Parathyroid adenoma (tissue), 2 donors: ENCODE measurements around the gene ACTR3.

ENCODE experiments used
- H2AFZ ChIP-seq: fragments of 300-600 bp; sonication (generic); one replicate; pipeline ENCODE4 v1.7.0; 2017; ENCODE audit warnings: antibody characterized with exemption, mild to moderate bottlenecking
- H3K27ac ChIP-seq: fragments of 300-600 bp; sonication (generic); one replicate; pipeline ENCODE4 v1.7.0; 2017
- H3K27me3 ChIP-seq: fragments of 300-600 bp; sonication (generic); one replicate; pipeline ENCODE4 v1.7.0; 2017; ENCODE audit warnings: low read length; ENCODE audit not compliant: control insufficient read depth, insufficient read depth
- H3K36me3 ChIP-seq: fragments of 300-600 bp; sonication (generic); one replicate; pipeline ENCODE4 v1.7.0; 2017; ENCODE audit warnings: low read length; ENCODE audit not compliant: control insufficient read depth, insufficient read depth
- H3K4me1 ChIP-seq: fragments of 300-600 bp; sonication (generic); one replicate; pipeline ENCODE4 v1.7.0; 2017; ENCODE audit warnings: control low read depth
- H3K4me2 ChIP-seq: fragments of 300-600 bp; sonication (generic); one replicate; pipeline ENCODE4 v1.7.0; 2017; ENCODE audit warnings: low read length
- H3K4me3 ChIP-seq: fragments of 300-600 bp; sonication (generic); one replicate; pipeline ENCODE4 v1.7.0; 2017; ENCODE audit warnings: low read depth, low read length
- H3K79me2 ChIP-seq: fragments of 300-600 bp; sonication (generic); one replicate; pipeline ENCODE4 v1.7.0; 2017; ENCODE audit warnings: control low read depth
- H3K9ac ChIP-seq: fragments of 300-600 bp; sonication (generic); one replicate; pipeline ENCODE4 v1.7.0; 2017; ENCODE audit warnings: mild to moderate bottlenecking
- H3K9me3 ChIP-seq: fragments of 300-600 bp; sonication (generic); one replicate; pipeline ENCODE4 v1.7.0; 2017; ENCODE audit warnings: low read length; ENCODE audit not compliant: control insufficient read depth
- CTCF ChIP-seq: fragments of 300-600 bp; sonication (generic); IDR thresholded peaks from one replicate; pipeline ENCODE4 v1.7.0; 2017; ENCODE audit warnings: antibody characterized with exemption, mild to moderate bottlenecking
- donor health status: primary hyperparathyroidism.

Gene ACTR3

DNA sequence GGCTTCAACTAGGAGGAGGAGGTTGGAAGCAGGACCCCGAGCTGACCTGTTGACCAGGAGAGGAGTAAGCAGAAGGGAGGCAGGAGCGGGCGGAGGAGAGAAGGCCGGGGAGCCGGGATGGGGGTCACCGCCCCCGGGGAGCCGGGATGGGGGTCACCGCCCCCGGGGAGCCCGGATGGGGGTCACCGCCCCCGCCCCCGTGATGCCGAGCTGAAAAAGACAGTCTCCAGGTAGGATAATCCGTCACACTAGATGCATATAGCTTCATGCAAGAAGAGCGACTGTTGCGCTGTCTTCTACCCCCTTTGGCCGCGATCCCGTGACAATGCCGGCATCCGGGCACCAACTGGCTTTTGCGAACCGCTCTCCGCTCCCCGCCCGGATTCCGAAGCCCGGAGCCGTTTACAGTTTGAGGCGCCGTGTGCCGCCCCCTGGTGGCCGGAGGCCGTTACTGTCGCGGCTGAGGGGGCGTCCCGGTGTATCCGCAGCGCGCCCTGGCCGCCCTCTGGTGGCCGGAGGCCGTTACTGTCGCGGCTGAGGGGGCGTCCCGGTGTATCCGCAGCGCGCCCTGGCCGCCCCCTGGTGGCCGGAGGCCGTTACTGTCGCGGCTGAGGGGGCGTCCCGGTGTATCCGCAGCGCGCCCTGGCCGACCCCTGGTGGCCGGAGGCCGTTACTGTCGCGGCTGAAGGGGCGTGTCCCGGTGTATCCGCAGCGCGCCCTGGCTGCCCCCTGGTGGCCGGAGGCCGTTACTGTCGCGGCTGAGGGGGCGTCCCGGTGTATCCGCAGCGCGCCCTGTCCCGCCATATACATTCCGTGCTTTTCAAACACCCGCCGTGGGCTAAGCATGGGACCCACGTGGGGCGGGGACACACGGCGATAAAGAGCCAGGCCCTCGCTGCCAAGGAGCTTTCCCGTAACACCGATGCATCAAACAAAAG is 89.6 kb downstream of the ACTR3 start:
- Histone ChIP-seq H3K79me2 (no peaks in the 10 kb centered on the region), H3K4me1 (no peaks in the 10 kb centered on the region), H3K27me3 (no peaks in the 10 kb centered on the region), H3K36me3 (no peaks in the 10 kb centered on the region), H3K4me3 (no peak overlapping the region), H3K4me2 (no peak overlapping the region), H3K27ac (no peak overlapping the region), H3K9me3 (no peaks in the 10 kb centered on the region), H3K9ac (no peak overlapping the region), H2AFZ (no peak overlapping the region)
- TF ChIP-seq CTCF, result peak; percentile 45

- no peaks in the 10 kb centered on the region for H3K9me3 ChIP-seq
- no peaks in the 10 kb centered on the region for H3K27me3 ChIP-seq
- no peaks in the 10 kb centered on the region for H3K4me1 ChIP-seq
- H3K27ac ChIP-seq, result no peak overlapping the region
- no peak overlapping the region for H3K9ac ChIP-seq
- TF ChIP-seq CTCF, result no peak
- no peak overlapping the region for H3K4me3 ChIP-seq
- no peaks in the 10 kb centered on the region for H3K36me3 ChIP-seq
- no peak overlapping the region for H3K4me2 ChIP-seq
- H3K79me2 ChIP-seq, result no peaks in the 10 kb centered on the region
- no peak overlapping the region for H2AFZ ChIP-seq
These were observed 91.1 kb downstream of the ACTR3 start for GRCh38 chr2:113980946-113981345.

- Histone ChIP-seq H3K36me3 (no peaks in the 10 kb centered on the region), H3K9ac (no peak overlapping the region), H3K9me3 (no peaks in the 10 kb centered on the region), H3K27me3 (no peaks in the 10 kb centered on the region), H3K79me2 (no peaks in the 10 kb centered on the region), H2AFZ (no peak overlapping the region), H3K27ac (no peak overlapping the region), H3K4me1 (no peaks in the 10 kb centered on the region), H3K4me3 (no peak overlapping the region), H3K4me2 (no peak overlapping the region)
- TF ChIP-seq CTCF, result no peak
These were observed 91.7 kb downstream of the ACTR3 start for GRCh38 chr2:113981404-113982134.

- Histone ChIP-seq H3K9ac (no peak overlapping the region), H3K27ac (no peak overlapping the region), H3K79me2 (no peaks in the 10 kb centered on the region), H3K4me2 (no peak overlapping the region), H3K4me1 (no peaks in the 10 kb centered on the region), H2AFZ (no peak overlapping the region), H3K4me3 (no peak overlapping the region), H3K27me3 (no peaks in the 10 kb centered on the region), H3K36me3 (no peaks in the 10 kb centered on the region), H3K9me3 (no peaks in the 10 kb centered on the region)
- TF ChIP-seq CTCF, result no peak
These were observed 95.9 kb downstream of the ACTR3 start for GRCh38 chr2:113985554-113986397.
